Measurements from ENCODE around the gene UBE2K. TPM values are rescaled to one million over a fixed set of nuclear protein-coding genes. Genes with fewer than 3 reads are reported as not detected.

UBE2K gene
- total RNA-seq, 1 experiment from 2014 or later: 126 TPM

GRCh38 chr4:39785083-39785482 lies 87.1 kb downstream of the UBE2K start:
- intact Hi-C loops (cut with micrococcal nuclease): no loop called here
- no peaks in the 10 kb centered on the region for H3K27me3 ChIP-seq (ENCODE audit: insufficient read depth, low read length)
- ChIA-PET CTCF (no interaction called here), POLR2A (no interaction called here), RAD21 (ENCODE audit: low non-redundant PET in 1 of 2, low total read pairs in 2 of 2, uncharacterized antibody in 2 of 2, unreplicated experiment in 2 of 2) (no interaction called here)
- DNase-seq (ENCODE audit: low read depth, low spot score) (no peak), ATAC-seq (no peak)
- H3K4me2 ChIP-seq (ENCODE audit: low read length): no peak overlapping the region
- no peaks in the 10 kb centered on the region for H3K4me1 ChIP-seq (ENCODE audit: control insufficient read depth in 1 of 2, insufficient read depth in 2 of 2, low read length in 2 of 2)
- TF ChIP-seq ELF1 (IDR thresholded peaks at IDR 0.05; ENCODE audit: borderline replicate concordance, low read depth) (no peak), ZFX (IDR thresholded peaks at IDR 0.05) (no peak), SP1 (IDR thresholded peaks at IDR 0.05; ENCODE audit: low read depth) (no peak), CEBPB (IDR thresholded peaks at IDR 0.05; ENCODE audit: low read depth) (no peak), EZH2 (IDR thresholded peaks at IDR 0.05) (no peak), ZBTB33 (IDR thresholded peaks at IDR 0.05; ENCODE audit: extremely low read depth, insufficient replicate concordance, low read length) (no peak), SRF (IDR thresholded peaks at IDR 0.05; ENCODE audit: low read depth) (no peak), TCF7L2 (IDR thresholded peaks at IDR 0.05; ENCODE audit: borderline replicate concordance, extremely low read depth, insufficient read depth, insufficient read length) (no peak), POLR2AphosphoS5 (IDR thresholded peaks at IDR 0.05; ENCODE audit: low read depth, low read length) (no peak), POLR2A (IDR thresholded peaks at IDR 0.05; ENCODE audit: borderline replicate concordance, extremely low read depth, insufficient read depth, insufficient read length) (no peak), EGR1 (IDR thresholded peaks at IDR 0.05; ENCODE audit: low read depth) (no peak)
- no TSS peak for BruUV-seq (replicated peaks)
- no peaks in the 10 kb centered on the region for H3K79me2 ChIP-seq (ENCODE audit: insufficient read depth, low read length)
- H3K27ac ChIP-seq (ENCODE audit: low read depth, low read length): no peak overlapping the region
- no peaks in the 10 kb centered on the region; a peak in 1 of 4 replicates for H3K36me3 ChIP-seq (ENCODE audit: control insufficient read depth in 1 of 2, insufficient read depth in 2 of 2, low read length in 2 of 2)
- no peaks in the 10 kb centered on the region for H3K9me2 ChIP-seq (ENCODE audit: insufficient read depth)
- H3K4me3 ChIP-seq (replicated peaks in 1 of 2; ENCODE audit: low read depth in 1 of 2, low read length in 2 of 2): no peak overlapping the region
- no peak overlapping the region for H2AFZ ChIP-seq (ENCODE audit: low read depth, low read length, poor library complexity, severe bottlenecking)
- H4K20me1 ChIP-seq (ENCODE audit: insufficient read depth): no peaks in the 10 kb centered on the region
- H3K9ac ChIP-seq (ENCODE audit: low read length): no peak overlapping the region
- H3K9me3 ChIP-seq (ENCODE audit: control insufficient read depth in 1 of 2, insufficient read depth in 1 of 2, low read depth in 1 of 2, low read length in 2 of 2): no peaks in the 10 kb centered on the region
